ENCODE measurements around the gene PDIA5.
A peak's percentile ranks its signal among the peaks of the same experiment; 100 is the strongest.

PDIA5 gene

DNA sequence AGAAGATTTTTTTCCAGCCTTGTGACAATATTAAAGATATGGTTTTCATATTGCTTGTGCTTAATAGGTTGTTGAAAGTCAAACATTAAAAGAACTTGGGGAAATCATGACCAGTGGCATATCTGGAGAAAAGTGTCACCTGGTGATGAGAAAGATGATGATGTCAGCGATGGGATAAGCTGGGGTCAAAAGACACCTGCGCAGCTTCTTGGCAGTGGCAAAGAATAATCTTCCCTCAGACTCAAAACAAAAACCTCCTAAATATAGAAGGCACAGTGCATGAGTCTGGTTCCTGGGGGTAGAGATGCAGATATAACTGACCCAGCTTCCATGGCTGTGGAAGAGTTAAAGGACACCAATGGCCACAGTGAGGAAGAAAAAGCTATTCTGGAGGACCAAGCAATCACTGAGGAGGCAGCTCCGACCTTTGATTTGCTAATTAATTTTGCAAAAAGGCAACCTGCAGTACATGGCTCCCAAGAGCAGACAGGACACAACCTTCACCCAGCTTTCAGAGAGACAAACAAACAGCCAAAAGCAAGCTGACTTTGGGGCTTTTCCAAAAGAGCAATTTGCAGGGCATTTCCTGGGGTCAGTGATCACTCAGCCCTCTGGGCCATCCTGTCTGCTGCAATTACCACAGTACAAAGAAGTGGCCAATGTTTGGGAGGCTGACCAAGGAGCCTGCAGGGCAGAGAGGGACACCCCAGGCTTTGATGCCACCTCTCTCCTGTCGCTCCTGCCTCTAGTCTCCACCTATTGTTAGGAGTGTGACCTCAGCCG, 21.7 kb upstream of the PDIA5 start:
- DNase-seq, result no peak

DNA sequence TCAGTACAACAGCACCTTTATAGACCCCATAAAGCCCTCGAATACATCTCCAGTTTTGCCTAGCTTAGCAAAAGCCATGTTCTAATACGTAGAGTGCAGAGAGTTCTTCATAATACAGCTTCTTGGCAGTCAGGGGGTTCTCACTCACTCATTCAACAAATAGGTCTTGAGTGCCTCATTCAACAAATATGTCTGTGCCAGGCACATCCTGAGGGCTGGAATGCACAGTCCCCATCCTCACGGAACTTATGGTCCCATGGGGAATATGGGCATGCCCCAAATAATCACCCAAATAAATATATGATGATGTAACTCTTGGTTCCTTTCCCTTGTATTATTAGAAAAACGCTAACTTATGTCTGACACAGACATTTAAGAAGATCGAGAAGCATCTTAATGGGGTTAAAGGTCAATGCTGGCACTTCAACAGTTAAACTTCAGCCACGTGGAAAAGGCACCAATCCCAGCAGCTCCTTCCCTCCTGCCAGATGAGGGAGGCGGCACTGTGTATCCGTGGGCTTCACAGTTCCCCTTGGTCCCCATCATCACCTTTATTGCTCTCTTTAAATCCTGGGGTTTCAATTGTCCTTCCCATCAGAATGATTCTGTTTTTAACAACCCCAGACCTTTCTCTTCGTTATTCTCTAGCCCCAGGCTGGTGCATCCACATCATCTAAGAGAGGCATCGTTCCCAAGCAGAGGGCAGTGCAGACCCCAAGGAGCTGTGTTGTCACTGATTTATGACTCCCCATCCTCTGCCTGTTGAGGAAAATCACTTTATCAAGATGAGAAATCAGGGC, 20.4 kb upstream of the PDIA5 start:
- DNase-seq, result no peak

DNA sequence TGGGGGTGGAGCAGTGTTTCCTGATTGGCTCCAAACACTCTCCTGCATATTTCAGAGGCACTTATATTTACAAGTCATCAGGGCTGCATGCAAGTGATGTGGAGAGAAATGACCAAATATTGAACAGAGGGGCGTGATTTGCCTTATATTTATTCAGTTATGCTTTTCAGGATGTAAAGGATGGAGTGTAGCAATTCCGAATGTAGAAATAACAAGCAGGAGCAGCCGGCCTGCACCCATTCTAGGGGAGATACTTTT, 19.8 kb upstream of the PDIA5 start:
- DNase-seq, result no peak

DNA sequence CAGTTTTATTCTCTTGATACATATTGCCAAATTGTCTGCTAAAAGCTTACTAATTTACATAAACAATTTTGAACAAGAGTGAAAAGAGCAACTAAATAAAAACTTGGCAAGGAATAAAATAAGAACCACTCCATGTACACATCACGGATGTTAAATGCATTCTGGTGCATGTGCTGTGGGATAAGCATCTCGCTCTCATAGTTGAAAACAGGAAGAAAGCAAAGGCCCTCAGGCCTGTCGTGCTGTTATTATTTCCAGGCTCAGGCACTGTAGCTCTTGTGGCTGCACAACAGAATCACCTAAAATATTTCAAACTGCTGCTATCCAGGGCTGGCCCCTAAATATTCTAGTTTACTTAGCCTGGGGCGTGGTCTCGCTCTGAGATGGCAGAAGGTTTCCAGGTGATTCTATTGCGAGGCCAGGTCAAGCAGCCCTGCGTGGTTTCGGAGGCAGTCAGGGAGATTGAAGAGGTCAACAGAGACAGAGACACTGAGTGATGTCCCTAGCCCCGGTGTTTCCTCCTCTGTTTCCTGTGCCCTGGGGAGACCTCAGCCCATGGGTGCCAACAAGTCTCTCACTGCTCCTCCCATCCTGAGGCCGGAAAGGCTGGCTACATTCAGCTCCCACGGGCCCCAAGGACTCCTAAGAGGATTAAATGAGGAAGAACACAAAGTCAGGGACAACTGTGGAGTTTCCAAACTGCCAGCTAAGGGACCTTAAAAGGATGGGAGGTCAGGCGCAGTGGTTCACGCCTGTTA, 18.2 kb upstream of the PDIA5 start:
- DNase-seq, result no peak

DNA sequence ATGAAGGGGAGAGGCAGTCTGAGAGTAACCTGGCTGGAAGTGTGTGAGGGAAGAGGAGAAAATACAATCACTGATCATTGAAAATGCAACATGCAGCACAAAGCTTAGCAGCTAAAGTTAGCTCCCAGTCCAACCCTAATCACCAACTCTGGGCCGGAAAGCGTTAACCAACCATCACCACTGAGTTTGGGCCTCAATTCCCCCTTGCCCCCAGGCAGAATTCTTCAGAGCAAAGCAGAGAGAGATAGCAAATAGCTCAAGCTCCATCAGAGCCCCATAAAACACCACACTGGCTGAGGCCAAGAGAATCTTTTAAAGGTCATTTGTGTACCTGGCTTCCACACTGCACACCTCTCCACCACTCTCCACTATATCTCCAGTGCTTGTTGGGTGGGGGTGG, 16.2 kb upstream of the PDIA5 start:
- no peak for DNase-seq

DNA sequence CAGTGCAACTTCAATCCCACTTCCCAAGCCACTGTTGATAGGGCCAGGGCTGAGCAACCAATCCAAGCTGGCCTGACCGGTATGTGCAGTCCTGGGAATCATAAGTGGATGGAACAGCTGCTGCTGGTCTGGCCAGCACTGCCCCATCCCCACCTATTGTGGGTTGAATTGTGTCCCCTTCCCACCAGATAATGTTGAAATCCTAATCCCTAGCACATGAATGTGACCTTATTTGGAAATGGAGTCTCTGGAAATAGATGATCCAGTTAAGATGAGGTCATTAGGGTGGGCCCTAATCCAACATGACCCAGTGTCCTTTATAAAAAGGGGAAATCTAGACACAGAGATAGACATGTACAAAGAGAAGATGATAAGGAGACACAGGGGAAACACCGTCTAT, 13.7 kb upstream of the PDIA5 start:
- DNase-seq, result no peak

DNA sequence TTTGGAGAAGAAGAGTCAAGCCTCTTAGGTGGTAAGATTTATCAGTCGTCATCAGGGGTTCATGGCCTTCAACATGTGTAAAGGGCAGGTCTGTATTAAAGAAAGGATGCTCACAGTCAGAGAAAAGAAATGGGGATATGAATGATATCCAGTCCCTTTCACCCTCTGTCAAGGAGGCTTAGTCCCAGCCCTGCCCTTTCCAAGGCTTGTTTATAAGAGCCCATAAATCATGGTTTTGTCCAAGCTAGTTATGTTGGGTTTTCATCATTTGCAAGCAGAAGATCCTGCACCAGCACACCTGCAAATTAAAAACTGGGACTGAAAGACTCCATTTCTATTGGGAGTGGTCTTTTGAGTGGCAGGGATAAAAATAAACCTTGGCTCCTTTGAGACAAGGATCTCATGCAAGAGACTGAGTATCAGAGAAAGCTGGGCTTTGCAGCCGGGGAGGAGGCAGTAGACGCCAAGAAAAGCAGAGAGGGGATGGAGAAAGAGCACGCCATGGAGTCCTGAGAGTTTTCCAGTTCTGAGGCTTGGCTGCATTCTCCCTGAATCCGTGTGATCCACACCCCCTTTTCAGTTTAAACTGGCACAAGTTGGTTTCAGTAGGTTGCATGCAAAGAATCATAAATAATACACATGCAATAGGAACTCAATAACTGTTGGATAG, 12.6 kb upstream of the PDIA5 start:
- DNase-seq, result no peak

DNA sequence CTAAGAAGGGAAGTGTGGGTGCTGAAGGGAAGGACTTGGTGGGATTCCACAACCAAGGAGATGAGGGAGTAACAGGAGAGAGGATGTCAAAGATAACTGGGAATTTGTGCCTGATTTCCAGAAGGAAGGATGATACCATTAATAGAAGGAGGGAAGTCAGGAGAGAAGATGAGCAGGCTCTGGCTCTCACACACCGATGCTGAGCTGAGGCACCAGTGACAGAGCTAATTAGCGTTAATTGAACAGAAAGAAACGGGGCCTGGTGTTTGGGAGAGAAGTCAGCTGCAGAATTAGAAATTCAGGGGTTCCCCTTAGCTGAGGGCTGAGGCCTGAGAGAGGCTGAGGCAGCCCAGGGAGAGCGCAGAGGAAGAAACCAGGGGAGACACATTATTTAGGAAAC, 11.9 kb upstream of the PDIA5 start:
- peak in 4 of 6 experiments; percentile 3 to 90 (median 78) for DNase-seq

DNA sequence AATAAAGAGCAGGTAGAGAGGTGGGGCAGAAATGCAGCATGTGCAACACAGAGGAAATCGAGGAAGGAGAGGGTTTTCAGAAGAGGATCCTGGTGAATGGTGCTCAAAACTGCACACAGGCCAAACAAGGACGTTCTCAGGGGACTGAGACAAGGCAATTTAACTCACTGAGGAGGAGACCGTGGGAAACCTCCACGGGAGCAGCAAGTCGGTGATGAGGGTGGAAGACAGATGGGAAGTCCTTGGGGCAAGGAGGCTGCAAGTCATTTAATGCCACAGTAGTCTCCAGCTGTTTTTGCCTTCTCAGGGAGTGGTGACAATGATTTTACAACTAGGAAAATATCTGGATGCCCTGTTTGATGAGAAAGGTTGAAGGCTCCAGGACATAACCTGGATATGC, 11.5 kb upstream of the PDIA5 start:
- DNase-seq, result no peak

DNA sequence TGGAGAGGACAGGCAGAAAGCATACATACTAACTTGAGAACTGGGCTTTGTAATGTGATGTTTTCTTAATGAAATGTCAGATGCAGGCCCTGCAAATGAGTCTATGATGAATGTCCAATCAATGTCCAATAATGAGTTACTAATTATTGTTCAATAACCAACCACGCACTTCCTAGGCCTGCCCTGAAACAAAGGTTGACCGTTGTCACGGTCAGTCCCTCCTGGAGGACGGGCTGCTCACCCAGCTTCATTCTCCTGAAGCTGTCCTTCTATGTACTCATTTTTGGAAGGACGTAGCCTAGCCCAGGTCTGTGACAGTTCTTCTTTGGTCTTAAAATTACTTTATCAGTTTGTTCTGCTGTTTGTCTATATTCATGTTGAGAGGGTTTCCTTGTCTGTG, 8.3 kb upstream of the PDIA5 start:
- DNase-seq, result no peak

DNA sequence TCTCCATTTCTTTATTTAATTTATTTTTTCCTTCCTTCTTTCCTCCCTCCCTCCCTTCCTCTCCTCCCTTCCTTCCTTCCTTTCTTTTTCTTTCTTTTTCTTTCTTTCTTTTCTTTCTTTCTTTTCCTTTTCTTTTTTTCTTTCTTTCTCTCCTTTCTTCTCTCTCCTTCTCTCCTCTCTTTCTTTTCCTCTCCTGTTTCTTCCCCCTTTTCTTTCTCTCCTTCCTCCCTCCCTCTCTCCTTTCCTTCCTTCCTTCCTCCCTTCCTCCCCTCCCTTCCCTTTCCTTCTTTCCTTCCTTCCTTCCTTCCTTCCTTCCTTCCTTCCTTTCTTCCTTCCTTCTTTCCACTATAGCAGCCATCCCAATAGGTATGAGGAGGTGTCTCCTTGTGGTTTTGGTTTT, 6.8 kb upstream of the PDIA5 start:
- no peak for DNase-seq

DNA sequence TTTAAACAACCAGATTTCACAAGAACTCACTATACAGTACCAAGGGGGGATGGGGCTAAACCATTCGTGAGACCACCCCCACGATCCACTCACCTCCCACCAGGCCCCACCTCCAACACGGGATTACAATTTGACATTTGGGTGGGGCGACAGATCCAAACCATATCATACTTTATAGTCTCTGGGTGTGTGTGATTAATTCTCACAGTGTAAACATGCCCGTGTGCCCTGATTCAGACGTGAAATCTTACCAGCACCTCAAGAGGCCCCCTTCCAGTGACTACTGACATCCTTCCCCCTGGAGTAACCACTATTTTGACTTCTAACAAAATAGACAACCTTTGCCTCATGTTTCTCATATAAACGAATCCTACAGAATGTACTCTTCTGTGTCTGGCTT, 5.0 kb upstream of the PDIA5 start:
- DNase-seq, result no peak

DNA sequence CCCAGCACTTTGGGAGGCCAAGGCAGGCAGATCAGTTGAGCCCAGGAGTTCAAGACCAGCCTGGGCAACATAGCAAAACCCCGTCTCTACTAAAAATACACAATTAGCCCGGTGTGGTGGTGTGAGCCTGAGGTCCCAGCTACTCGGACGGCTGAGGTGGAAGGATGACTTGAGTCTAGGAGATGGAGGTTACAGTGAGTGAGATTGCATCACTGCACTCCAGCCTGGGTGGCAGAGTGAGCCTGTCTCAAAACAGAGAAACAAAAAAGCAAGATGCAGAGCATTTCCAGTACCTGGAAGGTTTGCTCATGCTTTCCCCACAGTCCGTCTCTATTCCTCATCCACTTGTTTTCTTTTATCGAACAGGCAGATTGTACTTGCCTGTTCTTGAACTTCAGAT, 3.8 kb upstream of the PDIA5 start:
- no peak for DNase-seq

DNA sequence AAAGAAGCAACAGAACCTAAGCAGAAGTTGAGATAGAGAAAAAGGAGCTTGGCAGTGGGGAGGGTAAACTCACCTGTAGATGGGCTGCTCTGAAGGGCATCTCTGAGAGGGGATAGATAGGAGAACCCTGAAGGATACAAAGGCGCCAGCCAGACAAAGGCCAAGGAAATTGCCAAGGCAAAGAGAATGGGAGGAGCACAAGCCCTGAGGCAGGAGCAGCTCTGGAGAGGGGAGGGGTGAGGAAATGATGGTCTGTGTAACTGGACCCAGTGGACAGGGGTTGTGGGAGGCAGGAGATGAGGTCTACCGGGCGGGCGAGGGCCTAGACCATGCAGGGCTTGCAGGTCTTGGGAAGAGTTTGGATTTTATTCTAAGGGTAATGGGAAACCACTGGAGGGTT, 2.3 kb upstream of the PDIA5 start:
- no peak for DNase-seq

DNA sequence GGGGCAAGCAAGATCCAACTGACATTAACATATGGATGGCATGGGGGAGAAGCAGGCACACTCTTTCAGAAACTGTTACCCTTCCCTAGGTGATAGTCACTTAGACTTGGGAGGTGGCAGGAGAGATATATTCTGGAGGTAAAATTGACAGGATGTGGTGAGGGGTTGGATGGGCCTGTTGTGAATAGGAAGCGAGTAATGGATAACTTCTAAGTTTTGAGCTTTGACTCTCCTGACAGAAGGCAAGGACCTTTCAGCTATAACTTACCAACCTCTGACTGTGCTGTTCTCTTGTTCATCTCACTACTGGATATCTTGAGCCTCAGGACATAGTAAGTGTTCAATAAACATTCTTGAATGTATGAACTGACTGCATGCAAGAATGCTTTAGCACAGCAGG, 1.9 kb upstream of the PDIA5 start:
- DNase-seq, result no peak

DNA sequence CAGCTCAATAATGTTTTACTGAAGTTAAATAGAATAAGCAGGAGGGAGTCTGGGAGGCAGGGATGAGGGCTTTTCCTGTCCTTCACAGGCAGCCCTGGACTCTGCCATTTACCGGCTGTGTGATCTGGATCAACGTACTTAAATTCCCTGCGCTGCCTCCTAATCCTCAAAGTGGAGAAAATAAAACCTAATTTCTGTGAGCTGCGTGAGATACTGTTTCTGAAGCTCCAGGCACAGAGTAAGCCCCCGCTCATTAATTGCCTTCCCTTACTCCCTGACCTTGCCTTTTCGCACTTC, 278 bp upstream of the PDIA5 start:
- no peak for DNase-seq

DNA sequence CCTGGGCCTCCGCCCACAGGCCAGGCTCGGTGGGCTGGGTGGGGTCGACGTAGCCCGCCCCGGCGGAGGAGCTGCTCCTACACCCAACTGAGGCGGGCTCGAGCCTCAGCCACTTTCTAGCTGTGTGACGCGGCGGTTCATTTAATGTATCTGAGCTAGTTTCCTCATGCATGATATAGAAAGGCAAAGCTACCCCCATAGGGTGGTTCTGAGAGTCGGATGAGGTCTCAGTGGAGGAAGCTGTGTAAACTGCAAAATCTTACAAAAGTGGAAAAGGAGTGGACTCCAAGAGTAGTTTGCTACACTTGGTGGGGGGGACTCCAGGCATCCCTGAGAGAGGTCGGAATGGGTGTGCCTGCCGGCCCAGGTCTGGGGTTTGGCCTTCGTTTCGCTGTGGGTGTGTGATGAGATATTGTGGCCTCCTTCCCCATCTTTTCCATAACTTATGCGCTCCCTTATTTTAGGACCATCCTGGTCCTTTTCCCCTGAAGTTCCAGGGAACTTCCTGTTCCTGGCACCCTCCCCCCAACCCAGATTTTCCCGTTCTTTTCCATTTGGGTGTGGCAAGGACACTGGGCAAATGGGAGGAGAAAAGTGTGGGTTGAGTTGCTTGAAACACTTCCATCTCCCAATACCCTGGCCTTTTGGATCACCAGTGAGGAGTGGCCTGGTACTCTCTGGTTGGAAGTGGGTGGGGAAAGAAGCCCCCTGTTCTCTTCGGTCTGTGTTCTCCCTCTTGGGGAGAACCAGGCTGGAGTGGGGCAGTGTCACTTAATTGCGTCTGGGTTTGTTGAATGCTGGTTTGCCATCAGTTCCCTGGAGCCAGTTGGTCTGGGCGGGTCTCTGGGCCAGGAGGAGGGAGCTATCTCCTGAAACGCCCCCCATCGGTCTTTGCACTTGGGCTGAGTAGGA, 1.1 kb downstream of the PDIA5 start:
- no peak for DNase-seq

DNA sequence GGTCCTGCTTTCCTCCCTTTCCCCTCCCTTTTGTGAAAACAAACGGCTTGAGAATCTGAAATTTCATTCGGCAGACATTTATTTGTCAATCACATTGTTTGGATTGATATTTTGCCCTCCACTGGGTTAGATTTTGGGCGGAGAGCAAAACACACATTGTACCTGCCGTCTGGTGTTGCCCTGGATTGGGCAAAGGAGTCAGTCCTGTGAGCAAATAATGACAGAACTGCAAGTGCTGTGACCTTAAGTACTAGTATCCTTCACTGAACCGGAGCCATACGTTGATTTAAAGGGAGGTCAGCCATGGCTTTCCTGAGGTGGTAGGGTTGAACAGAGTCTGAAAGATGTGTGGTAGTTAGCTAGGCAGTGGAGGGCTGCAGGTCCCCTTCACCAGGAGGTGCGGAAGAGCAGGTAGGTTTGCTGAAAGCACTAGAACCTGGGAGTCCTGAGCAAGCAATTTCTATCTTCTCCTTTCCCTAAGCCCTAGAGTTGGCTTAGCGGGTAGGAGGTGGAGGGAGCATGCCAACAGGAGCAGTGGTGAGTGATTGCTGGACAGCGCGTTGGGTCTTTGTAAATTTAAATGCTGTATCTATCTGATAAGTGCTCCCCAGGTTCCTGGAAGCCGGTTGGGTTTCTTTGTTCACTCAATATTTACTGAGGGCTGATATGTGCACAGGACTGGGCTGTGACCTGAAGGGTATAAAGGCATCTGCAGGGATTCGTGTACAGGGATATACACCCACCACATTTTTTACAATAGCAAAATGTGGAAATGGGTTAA, 2.0 kb downstream of the PDIA5 start:
- DNase-seq, result no peak

DNA sequence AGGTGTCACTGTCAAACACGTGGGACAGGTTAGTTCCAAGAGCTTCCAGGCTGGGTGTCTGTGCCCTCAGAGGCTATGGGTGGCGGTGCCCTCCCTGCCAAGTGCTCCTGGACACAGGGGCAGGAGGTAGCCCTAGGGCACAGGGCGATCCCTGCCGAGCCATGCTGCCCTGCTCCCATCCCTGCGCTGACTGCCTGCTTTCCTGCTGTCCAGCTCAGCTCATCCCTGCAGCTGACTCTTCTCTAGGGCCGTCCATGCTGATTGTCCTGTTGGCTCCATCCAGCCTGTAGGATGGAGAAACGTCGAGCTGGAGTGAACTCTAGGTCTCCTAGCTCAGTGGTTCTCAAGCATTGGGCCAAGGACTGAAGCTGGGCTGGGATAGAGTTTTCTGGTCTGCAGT, 3.7 kb downstream of the PDIA5 start:
- no peak for DNase-seq

DNA sequence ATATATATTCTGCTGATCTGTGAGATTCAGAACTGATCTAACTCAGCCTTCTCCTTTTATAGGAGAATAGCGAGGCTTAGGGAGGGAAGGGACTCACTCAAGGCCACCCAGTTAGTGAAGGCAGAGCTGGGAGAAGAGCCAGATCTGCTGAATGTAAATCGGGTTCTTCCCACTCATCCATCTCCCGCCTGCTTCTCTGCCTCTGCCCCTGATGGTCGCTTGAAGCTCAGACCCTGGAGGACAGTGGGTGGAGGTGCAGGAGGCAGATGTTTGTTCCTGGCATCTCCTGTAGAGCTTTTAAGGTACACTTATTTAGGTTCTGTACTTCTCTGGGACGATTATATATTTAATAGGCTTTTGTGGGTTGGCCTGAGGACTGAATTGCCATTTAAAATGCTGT, 4.3 kb downstream of the PDIA5 start:
- DNase-seq, result no peak

DNA sequence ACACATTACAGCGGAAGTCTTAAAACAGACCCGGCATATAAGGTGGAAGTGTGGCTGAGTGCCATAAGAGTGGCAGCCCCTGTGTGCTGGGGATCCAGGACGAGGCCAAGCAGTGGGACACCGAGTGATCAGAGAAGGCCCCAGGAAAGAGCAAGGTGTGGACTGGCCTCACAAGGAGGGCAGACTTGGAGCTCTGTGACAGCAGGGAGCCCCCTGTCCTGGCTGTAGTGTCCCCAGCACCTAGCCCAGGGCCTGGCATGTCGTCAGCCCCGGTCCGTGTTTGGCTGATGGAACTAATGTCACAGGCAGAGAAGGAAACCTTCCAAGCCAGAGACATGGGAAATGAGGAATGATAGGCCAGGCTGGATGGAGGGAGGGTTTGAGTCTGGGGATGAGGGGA, 4.8 kb downstream of the PDIA5 start:
- DNase-seq, result no peak

DNA sequence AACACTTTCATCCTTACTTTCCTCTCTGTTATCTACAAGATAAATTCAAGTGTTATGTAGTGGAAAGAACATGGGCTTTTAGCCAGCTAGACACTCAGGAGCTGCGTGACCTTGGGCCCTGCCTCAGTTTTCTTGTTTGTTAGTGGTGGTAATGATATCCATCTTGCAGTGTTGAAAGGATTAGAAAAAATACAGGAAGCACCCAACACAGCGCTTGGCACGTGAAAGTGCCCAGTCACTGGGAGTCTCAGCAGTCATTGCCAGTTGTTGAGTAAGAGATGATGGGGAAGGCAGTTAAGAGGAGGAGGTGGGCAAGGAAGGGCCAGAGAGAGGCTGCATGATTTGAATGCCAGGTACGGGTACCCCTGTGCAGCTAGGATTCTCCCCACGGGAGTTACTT, 5.3 kb downstream of the PDIA5 start:
- DNase-seq, result no peak
